ENCODE results near the gene RASGEF1C. TPM values are rescaled to one million over a fixed set of nuclear protein-coding genes. Genes with fewer than 3 reads are reported as not detected.
A peak's percentile ranks its signal among the peaks of the same experiment; 100 is the strongest.

RASGEF1C gene
- total and polyA plus RNA-seq, 7 donors, result 0.35 to 4.2 (median 1.1) TPM; not detected in 2

DNA sequence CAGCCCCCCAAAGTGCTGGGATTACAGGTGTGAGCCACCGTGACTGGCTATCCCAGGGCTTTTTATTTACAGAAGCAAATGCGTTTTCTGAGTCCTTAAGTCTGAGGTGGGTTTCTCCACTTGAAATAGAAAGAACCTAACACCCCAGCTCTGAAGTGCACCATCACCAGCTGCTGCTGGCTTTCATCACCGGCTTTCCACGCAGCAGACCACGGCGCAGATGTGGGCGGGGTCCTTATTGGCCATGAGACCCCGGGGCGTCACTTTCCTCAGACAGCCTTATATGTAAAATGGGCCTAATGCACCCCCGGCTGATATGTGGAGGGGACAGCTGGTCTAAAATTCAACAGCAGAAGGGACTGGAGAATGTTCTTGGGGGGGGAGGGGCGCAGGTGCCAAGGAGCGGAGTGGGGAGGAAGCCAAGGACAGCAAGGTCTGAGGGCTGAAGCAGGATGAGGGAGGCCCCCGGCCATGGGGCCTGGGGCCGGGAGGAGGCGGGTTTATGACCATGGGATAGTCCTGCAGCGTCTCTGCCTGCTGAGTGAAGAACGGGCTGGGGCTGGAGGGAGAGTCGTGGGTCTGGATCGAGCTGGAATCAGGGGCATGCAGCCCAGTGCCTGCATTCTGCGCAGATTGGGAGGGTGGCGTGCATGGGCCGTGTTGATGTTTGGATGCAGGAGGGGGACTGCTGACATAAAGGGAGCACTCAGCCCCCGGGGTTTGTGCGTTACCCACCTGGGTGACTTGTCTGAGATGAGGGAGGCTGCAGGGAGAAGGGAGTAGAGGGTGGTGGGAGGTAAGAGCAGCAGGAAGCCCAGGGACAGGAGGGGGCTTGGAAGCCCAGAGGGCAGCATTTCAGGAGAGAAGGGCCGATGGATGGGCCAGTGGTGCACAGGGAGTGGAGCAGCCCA lies 30.2 kb downstream of the RASGEF1C start:
- Histone ChIP-seq H3K27me3 (peaks cover 0 to 11% (median 0%) of the 10 kb centered on the region in 3 donors), H3K27ac (peak overlapping the region in 1 of 4 donors; percentile 22), H3K4me3 (no peak overlapping the region), H3K9me3 (no peaks in the 10 kb centered on the region), H3K4me1 (no peaks in the 10 kb centered on the region), H3K36me3 (no peaks in the 10 kb centered on the region)
- 65 to 75% methylated on average over 25 of the region's 25 CpGs for WGBS, 2 donors
- DNase-seq, result no peak
- intact Hi-C loops (cut with DNase I), result no loop called here
- no peak for TF ChIP-seq POLR2A (IDR thresholded peaks at IDR 0.05)
- TF ChIP-seq POLR2AphosphoS5 (IDR thresholded peaks at IDR 0.05), result no peak

- WGBS, 2 donors, result 86 to 93% methylated on average over 8 of the region's 8 CpGs
- H3K27ac ChIP-seq, result peak overlapping the region in 2 of 4 donors; percentile 12 to 19
Measured at GRCh38 chr5:180176191-180176590, 32.8 kb downstream of the RASGEF1C start.

GRCh38 chr5:180175015-180175431 lies 34.0 kb downstream of the RASGEF1C start:
- Histone ChIP-seq H3K27ac (peak overlapping the region; percentile 14 to 38 (median 20)), H3K9me3 (no peaks in the 10 kb centered on the region), H3K4me3 (no peak overlapping the region), H3K36me3 (no peaks in the 10 kb centered on the region), H3K4me1 (peaks cover 0 to 8% (median 2%) of the 10 kb centered on the region in 4 donors), H3K27me3 (peaks cover 0 to 20% (median 4%) of the 10 kb centered on the region in 3 donors)
- intact Hi-C loops (cut with DNase I), result no loop called here
- no peak for DNase-seq
- WGBS, 2 donors, result 83 to 89% methylated on average over 7 of the region's 7 CpGs
- no peak for TF ChIP-seq CTCF (IDR thresholded peaks at IDR 0.05)
- no peak for TF ChIP-seq POLR2AphosphoS5 (IDR thresholded peaks at IDR 0.05)
- TF ChIP-seq EP300 (IDR thresholded peaks at IDR 0.05), result no peak
- TF ChIP-seq POLR2A (IDR thresholded peaks at IDR 0.05), result no peak

More at GRCh38 chr5:180176191-180176590, 32.8 kb downstream of the RASGEF1C start:
- H3K27me3 ChIP-seq, result peaks cover 0 to 20% (median 4%) of the 10 kb centered on the region in 3 donors
- no peak for TF ChIP-seq EP300 (IDR thresholded peaks at IDR 0.05)
- intact Hi-C loops (cut with DNase I), result no loop called here
- H3K36me3 ChIP-seq, result no peaks in the 10 kb centered on the region
- no peak overlapping the region for H3K4me3 ChIP-seq
- no peaks in the 10 kb centered on the region for H3K9me3 ChIP-seq
- peaks cover 0 to 8% (median 2%) of the 10 kb centered on the region in 4 donors for H3K4me1 ChIP-seq
- DNase-seq, result no peak

- DNase-seq, result no peak
- Histone ChIP-seq H3K36me3 (no peaks in the 10 kb centered on the region), H3K27ac (peak overlapping the region; percentile 14 to 38 (median 20)), H3K4me3 (no peak overlapping the region), H3K27me3 (peaks cover 0 to 20% (median 4%) of the 10 kb centered on the region in 3 donors), H3K9me3 (no peaks in the 10 kb centered on the region), H3K4me1 (peaks cover 0 to 8% (median 2%) of the 10 kb centered on the region in 4 donors)
- WGBS, 2 donors, result 82 to 89% methylated on average over 12 of the region's 12 CpGs
- intact Hi-C loops (cut with DNase I), result no loop called here
- TF ChIP-seq POLR2A (IDR thresholded peaks at IDR 0.05) (no peak), POLR2AphosphoS5 (IDR thresholded peaks at IDR 0.05) (no peak), CTCF (IDR thresholded peaks at IDR 0.05) (no peak), EP300 (IDR thresholded peaks at IDR 0.05) (no peak)
Measured at GRCh38 chr5:180174587-180174972, 34.4 kb downstream of the RASGEF1C start.

DNA sequence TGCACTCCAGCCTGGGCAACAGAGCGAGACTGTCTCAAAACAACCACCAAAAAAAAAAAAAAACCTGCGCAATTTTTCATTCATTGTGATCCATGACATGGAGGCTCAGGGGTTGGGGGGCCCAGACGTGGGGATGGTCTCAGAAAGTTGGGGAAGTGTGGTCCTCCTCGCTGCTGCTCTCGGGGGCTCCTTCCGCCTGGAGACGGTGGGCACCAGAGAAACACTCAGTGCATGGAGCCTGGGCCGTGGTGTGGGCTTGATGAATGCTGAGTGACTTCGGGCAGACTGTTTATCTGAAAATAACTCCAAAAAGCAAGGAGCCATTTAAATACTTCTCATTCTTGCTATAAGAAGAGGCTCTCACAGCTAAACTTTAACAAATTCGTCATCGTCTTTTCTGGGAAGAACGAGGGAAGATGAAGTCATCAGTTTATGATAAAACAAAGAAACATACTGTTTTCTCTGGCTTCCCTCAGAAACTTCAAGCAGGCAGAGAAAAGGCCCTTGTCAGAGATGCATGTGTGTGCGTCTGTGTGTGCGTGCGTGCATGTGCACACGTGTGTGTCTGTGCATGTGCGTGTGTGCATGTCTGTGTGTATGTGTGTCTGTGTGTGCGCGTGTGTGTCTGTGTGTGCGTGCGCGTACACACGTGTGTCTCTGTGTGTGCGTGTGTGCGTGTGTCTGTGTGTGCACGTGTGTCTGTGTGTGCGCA lies 35.0 kb downstream of the RASGEF1C start:
- no peak overlapping the region for H3K4me3 ChIP-seq
- no peaks in the 10 kb centered on the region for H3K9me3 ChIP-seq
- WGBS, 2 donors, result 77 to 81% methylated on average over 27 of the region's 27 CpGs
- peaks cover 0 to 16% (median 4%) of the 10 kb centered on the region in 3 donors for H3K27me3 ChIP-seq
- H3K36me3 ChIP-seq, result no peaks in the 10 kb centered on the region
- H3K27ac ChIP-seq, result peak overlapping the region in 3 of 4 donors; percentile 17 to 39 (median 38)
- peaks cover 0 to 8% (median 2%) of the 10 kb centered on the region in 4 donors for H3K4me1 ChIP-seq
- intact Hi-C loops (cut with DNase I), result no loop called here
- TF ChIP-seq EP300 (IDR thresholded peaks at IDR 0.05), result no peak
- no peak for TF ChIP-seq POLR2A (IDR thresholded peaks at IDR 0.05)
- TF ChIP-seq POLR2AphosphoS5 (IDR thresholded peaks at IDR 0.05), result no peak
- no peak for TF ChIP-seq CTCF (IDR thresholded peaks at IDR 0.05)
- DNase-seq, result no peak
